Activated naive CD8-positive, alpha-beta T cell treated with anti-CD3 and anti-CD28 coated beads, Interleukin-2, amount 50 U/mL, for 24 hours (primary cell): ENCODE data around the gene C5orf15.
"Not testable (repeated sequence)": the region's sequence is repeated elsewhere in the genome, so short reads cannot be mapped to it uniquely, and the experiment has no call there.

Experiments used
- ATAC-seq: fragments of 150-1000 bp; cut with Tn5 transposase; one replicate; pipeline ENCODE4 v1.10.0; 2021
- DNase-seq: peaks from one replicate; pipeline ENCODE4 v3.0.0; 2021
- H3K27ac Mint-ChIP-seq: one replicate; pipeline ENCODE4 v1.8.0; 2021; ENCODE audit warnings: mild to moderate bottlenecking, mixed read lengths
- H3K27me3 Mint-ChIP-seq: one replicate; pipeline ENCODE4 v1.8.0; 2021; ENCODE audit warnings: mixed read lengths
- H3K36me3 Mint-ChIP-seq: one replicate; pipeline ENCODE4 v1.8.0; 2021; ENCODE audit warnings: low read depth, mixed read lengths
- H3K4me1 Mint-ChIP-seq: one replicate; pipeline ENCODE4 v1.8.0; 2021; ENCODE audit warnings: mixed read lengths
- H3K4me3 Mint-ChIP-seq: one replicate; pipeline ENCODE4 v1.8.0; 2021; ENCODE audit warnings: mild to moderate bottlenecking, moderate library complexity, mixed read lengths
- H3K9me3 Mint-ChIP-seq: one replicate; pipeline ENCODE4 v1.8.0; 2021; ENCODE audit warnings: mixed read lengths

C5orf15 gene

GRCh38 chr5:133980652-133981051 is 12.2 kb upstream of the C5orf15 start:
- peaks cover 81% of the 10 kb centered on the region for H3K36me3 Mint-ChIP-seq
- DNase-seq: no peak
- ATAC-seq: no peak
- no peak overlapping the region for H3K27ac Mint-ChIP-seq
- H3K4me3 Mint-ChIP-seq: no peak overlapping the region
- H3K9me3 Mint-ChIP-seq: no peaks in the 10 kb centered on the region
- H3K27me3 Mint-ChIP-seq: no peaks in the 10 kb centered on the region
- H3K4me1 Mint-ChIP-seq: peaks cover 40% of the 10 kb centered on the region

DNA sequence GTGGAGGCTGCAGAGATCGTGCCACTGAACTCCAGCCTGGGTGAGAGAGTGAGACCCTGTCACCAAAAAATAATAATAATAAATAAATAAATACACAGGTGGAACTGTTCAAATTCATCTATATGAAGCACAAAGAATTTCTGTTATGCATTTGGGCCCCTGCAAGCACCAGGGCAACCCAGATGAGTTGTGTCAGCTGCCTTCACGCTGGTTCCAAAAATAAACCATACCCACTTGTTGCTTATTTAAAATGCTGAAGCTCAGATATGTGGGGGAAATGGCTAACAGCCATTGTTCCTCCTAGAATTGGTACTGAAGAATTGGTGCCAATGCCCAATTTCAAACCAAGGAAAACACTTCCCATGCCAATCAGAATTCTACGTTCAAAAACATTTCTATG is 10.5 kb upstream of the C5orf15 start:
- Mint-ChIP-seq H3K27ac (no peak overlapping the region), H3K4me1 (peaks cover 42% of the 10 kb centered on the region), H3K4me3 (no peak overlapping the region), H3K9me3 (no peaks in the 10 kb centered on the region), H3K27me3 (no peaks in the 10 kb centered on the region), H3K36me3 (peaks cover 74% of the 10 kb centered on the region)
- no peak for ATAC-seq
- no peak for DNase-seq

DNA sequence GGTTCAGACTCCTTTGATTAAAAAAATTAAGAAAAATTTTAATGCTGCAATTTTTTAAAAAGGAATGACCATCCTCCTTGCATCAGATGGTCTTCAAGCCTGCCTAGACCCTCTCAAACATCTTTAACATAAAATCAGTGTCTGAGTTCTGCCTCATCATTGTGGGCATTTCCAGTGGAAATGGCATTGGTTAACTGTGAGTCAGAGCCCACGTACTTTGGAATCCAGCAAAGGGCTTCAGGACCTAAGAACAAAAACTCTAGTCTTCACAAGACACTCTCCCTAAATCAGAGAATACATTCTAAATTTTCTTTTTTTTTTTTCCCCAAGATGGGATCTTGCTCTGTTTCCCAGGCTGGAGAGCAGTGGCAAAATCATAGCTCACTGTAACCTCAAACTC is 9.4 kb upstream of the C5orf15 start:
- ATAC-seq: no peak
- Mint-ChIP-seq H3K27ac (peak overlapping the region; percentile 86), H3K27me3 (no peaks in the 10 kb centered on the region), H3K4me1 (peaks cover 38% of the 10 kb centered on the region), H3K4me3 (no peak overlapping the region), H3K9me3 (no peaks in the 10 kb centered on the region), H3K36me3 (peaks cover 72% of the 10 kb centered on the region)
- DNase-seq: no peak

DNA sequence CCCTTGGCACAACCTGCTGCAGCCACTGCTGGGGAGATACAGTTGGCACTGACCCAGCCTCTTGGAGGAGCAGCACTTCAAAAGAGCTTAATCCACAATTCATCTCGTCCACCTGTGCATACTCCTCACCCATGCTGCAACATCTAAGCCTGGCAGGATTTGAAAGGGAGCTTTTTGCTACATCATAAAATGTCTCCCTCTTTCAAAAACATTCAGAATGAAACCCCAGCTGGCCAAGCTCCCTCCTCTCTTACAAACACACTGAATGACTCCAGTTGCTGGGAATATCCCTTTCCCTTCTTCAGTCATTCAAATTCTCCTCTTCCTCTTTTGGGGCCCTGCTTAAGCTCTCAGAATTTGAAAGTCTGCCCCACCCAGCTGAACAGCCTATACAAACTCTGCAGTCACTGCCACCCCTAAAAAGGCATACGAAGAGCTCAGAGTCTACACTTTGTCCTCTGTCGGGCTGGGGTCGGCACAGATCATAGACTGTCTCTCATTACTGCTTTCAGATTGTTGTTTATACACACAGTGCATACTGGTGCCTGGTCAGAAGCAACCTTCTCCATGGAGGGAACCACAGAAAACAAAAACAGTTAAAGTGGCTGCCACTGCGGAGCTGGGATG is 8.8 kb upstream of the C5orf15 start:
- Mint-ChIP-seq H3K36me3 (peaks cover 69% of the 10 kb centered on the region), H3K27ac (peak overlapping the region; percentile 86), H3K27me3 (no peaks in the 10 kb centered on the region), H3K4me3 (no peak overlapping the region), H3K9me3 (no peaks in the 10 kb centered on the region), H3K4me1 (peaks cover 38% of the 10 kb centered on the region)
- DNase-seq (no peak), ATAC-seq (peak; percentile 41)

- H3K9me3 Mint-ChIP-seq, H3K4me3 Mint-ChIP-seq, H3K27me3 Mint-ChIP-seq, DNase-seq, ATAC-seq: not testable (repeated sequence)
- Mint-ChIP-seq H3K36me3 (peaks cover 67% of the 10 kb centered on the region), H3K4me1 (peaks cover 38% of the 10 kb centered on the region), H3K27ac (peak overlapping the region; percentile 86)
Measured at GRCh38 chr5:133975546-133975945, 7.1 kb upstream of the C5orf15 start.

GRCh38 chr5:133974142-133974541 is 5.7 kb upstream of the C5orf15 start:
- ATAC-seq: no peak

DNA sequence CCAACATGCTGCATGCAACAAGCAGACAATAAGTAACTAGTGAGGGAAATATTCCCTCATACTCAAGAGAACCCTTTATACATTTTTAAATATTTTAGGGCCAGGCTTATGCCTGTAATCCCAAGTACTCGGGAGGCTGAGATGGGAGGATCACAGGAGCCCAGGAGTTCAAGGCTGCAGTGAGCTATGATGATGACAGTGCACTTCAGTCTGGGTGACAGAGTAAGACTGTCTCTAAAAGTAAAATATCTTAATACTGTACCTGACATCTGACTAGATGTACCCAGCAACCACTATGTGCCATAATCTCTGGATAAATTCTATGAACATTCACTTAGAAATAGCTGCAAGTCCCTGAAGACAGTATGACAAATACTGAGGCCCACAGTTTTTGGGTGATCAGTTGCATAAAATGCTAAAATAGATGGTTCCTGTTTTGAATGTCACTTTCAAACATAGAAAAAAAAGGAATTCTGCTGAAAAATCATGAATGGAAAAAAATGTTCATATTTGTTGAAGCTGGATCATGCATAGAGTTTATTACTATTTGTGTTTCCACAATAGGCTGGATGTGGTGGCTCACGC is 2.0 kb upstream of the C5orf15 start:
- H3K27me3 Mint-ChIP-seq: no peaks in the 10 kb centered on the region
- H3K4me1 Mint-ChIP-seq: peaks cover 42% of the 10 kb centered on the region
- no peaks in the 10 kb centered on the region for H3K9me3 Mint-ChIP-seq
- ATAC-seq (no peak), DNase-seq (no peak)
- no peak overlapping the region for H3K4me3 Mint-ChIP-seq
- peaks cover 38% of the 10 kb centered on the region for H3K36me3 Mint-ChIP-seq
- peak overlapping the region; percentile 94 for H3K27ac Mint-ChIP-seq

More at GRCh38 chr5:133974142-133974541, 5.7 kb upstream of the C5orf15 start:
- Mint-ChIP-seq H3K36me3 (peaks cover 62% of the 10 kb centered on the region), H3K27me3 (no peaks in the 10 kb centered on the region), H3K27ac (peak overlapping the region; percentile 42), H3K4me3 (no peak overlapping the region), H3K9me3 (no peaks in the 10 kb centered on the region), H3K4me1 (peaks cover 44% of the 10 kb centered on the region)
- DNase-seq: no peak

DNA sequence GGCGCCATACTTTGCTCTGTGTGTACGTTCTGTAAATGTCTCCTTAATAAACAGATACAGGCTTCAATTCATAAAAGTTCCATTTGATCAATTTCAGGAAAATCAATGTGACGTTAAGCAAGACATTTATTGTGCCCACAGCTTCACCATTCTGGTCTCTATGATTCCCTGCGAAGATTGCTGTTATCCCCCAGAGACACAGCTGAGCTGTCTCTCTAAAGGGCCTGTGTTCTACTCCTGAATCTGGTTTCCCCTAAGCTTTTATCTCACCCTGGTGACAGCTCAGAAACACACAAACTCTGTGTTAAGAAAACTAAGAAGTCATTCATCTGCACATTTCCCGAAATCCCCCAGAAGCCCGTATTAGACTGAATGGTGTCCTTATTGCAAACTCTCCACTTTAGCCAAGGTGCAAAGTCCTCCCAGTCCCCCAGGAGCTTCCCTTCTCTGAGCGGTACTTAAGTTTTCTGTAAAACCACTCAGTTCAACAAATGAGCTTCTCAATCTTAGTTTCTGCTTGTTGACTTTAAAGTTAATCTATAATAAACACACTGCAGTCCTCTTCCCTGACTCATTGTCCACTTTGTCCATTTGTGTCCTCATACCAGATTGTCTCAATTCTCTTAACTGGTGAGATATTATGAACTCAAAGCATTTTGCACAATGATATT is 1.4 kb upstream of the C5orf15 start:
- no peaks in the 10 kb centered on the region for H3K27me3 Mint-ChIP-seq
- peak overlapping the region; percentile 94 for H3K27ac Mint-ChIP-seq
- H3K4me3 Mint-ChIP-seq: peak overlapping the region; percentile 92
- ATAC-seq (no peak), DNase-seq (no peak)
- H3K4me1 Mint-ChIP-seq: peaks cover 47% of the 10 kb centered on the region
- H3K36me3 Mint-ChIP-seq: peaks cover 43% of the 10 kb centered on the region
- no peaks in the 10 kb centered on the region for H3K9me3 Mint-ChIP-seq

GRCh38 chr5:133967698-133968203 is 674 bp downstream of the C5orf15 start:
- ATAC-seq: peak; percentile 8

DNA sequence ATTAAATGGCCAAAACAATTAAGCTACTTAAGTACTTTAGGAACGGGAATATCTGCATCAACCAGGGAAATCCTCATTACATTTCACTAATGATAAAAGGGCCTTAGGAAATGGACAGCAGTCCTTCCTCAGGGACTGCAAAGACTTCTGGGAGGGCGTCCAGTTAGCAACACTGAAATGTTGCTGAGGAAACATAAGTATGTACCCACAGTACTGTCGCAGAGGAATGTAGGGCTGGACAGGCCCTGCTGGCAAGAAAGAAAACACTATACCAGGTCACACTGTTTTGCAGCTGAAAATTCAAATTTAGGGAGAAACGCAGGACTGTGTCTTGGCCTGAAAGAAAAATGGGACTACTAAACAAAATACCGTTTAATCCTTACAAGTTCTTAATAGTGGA is 1.3 kb downstream of the C5orf15 start:
- peak overlapping the region; percentile 92 for H3K4me3 Mint-ChIP-seq
- H3K4me1 Mint-ChIP-seq: peaks cover 73% of the 10 kb centered on the region
- peak overlapping the region; percentile 43 for H3K27ac Mint-ChIP-seq
- DNase-seq: no peak
- no peaks in the 10 kb centered on the region for H3K27me3 Mint-ChIP-seq
- H3K9me3 Mint-ChIP-seq: no peaks in the 10 kb centered on the region
- peaks cover 52% of the 10 kb centered on the region for H3K36me3 Mint-ChIP-seq
- ATAC-seq: no peak

More at GRCh38 chr5:133967698-133968203, 674 bp downstream of the C5orf15 start:
- H3K27ac Mint-ChIP-seq: peak overlapping the region; percentile 94
- no peaks in the 10 kb centered on the region for H3K27me3 Mint-ChIP-seq
- H3K4me3 Mint-ChIP-seq: peak overlapping the region; percentile 92
- H3K36me3 Mint-ChIP-seq: peaks cover 49% of the 10 kb centered on the region
- peaks cover 67% of the 10 kb centered on the region for H3K4me1 Mint-ChIP-seq
- H3K9me3 Mint-ChIP-seq: no peaks in the 10 kb centered on the region
- no peak for DNase-seq

- Mint-ChIP-seq H3K27me3 (no peaks in the 10 kb centered on the region), H3K27ac (no peak overlapping the region), H3K36me3 (peaks cover 47% of the 10 kb centered on the region), H3K4me3 (peak overlapping the region; percentile 92), H3K4me1 (peaks cover 76% of the 10 kb centered on the region), H3K9me3 (no peaks in the 10 kb centered on the region)
- ATAC-seq (no peak), DNase-seq (no peak)
Measured at GRCh38 chr5:133966090-133966489, 2.3 kb downstream of the C5orf15 start.

GRCh38 chr5:133963493-133964128 is 4.8 kb downstream of the C5orf15 start:
- Mint-ChIP-seq H3K4me3 (peak overlapping the region; percentile 48), H3K27me3 (no peaks in the 10 kb centered on the region), H3K36me3 (peaks cover 54% of the 10 kb centered on the region), H3K27ac (peak overlapping the region; percentile 87), H3K4me1 (peaks cover 79% of the 10 kb centered on the region), H3K9me3 (no peaks in the 10 kb centered on the region)
- no peak for ATAC-seq
- no peak for DNase-seq

GRCh38 chr5:133962801-133963476 is 5.5 kb downstream of the C5orf15 start:
- H3K4me1 Mint-ChIP-seq: peaks cover 78% of the 10 kb centered on the region
- peak overlapping the region; percentile 48 for H3K4me3 Mint-ChIP-seq
- peak overlapping the region; percentile 87 for H3K27ac Mint-ChIP-seq
- ATAC-seq (peak; percentile 66), DNase-seq (no peak)
- H3K27me3 Mint-ChIP-seq: no peaks in the 10 kb centered on the region
- no peaks in the 10 kb centered on the region for H3K9me3 Mint-ChIP-seq
- peaks cover 56% of the 10 kb centered on the region for H3K36me3 Mint-ChIP-seq

- peak; percentile 47 for ATAC-seq
- Mint-ChIP-seq H3K36me3 (peaks cover 56% of the 10 kb centered on the region), H3K27me3 (no peaks in the 10 kb centered on the region), H3K9me3 (no peaks in the 10 kb centered on the region), H3K4me3 (peak overlapping the region; percentile 48), H3K4me1 (peaks cover 78% of the 10 kb centered on the region), H3K27ac (peak overlapping the region; percentile 87)
- DNase-seq: no peak
Measured at GRCh38 chr5:133962131-133962530, 6.3 kb downstream of the C5orf15 start.
